ENCODE measurements around the gene TMPRSS4. TPM values are rescaled to one million over a fixed set of nuclear protein-coding genes. Genes with fewer than 3 reads are reported as not detected.
A peak's percentile ranks its signal among the peaks of the same experiment; 100 is the strongest.

The TMPRSS4 gene
- total RNA-seq, 4 donors from 2014 or later, result 224 to 423 (median 248) TPM

GRCh38 chr11:118074785-118075184, 2.1 kb upstream of the TMPRSS4 start:
- DNase-seq, result peak; percentile 55
- Histone ChIP-seq H3K36me3 (no peaks in the 10 kb centered on the region), H3K4me3 (no peak overlapping the region), H3K27me3 (no peaks in the 10 kb centered on the region), H3K27ac (peak overlapping the region; percentile 23 to 78 (median 50)), H3K9me3 (no peaks in the 10 kb centered on the region), H3K4me1 (peaks cover 2 to 32% (median 10%) of the 10 kb centered on the region in 4 donors)
- WGBS, 2 donors (ENCODE audit: low coverage in 1 of 2), result 37% methylated on average over 2 of the region's 2 CpGs; no CpG with 5 or more reads in 1 of the 2 donors
- intact Hi-C loops (cut with DNase I; ENCODE audit: low total_unique reads), result no loop called here
- TF ChIP-seq POLR2A (IDR thresholded peaks at IDR 0.05) (no peak), POLR2AphosphoS5 (IDR thresholded peaks at IDR 0.05) (peak in 1 of 3 donors; percentile 27)
- in situ Hi-C loops (cut with MboI; ENCODE audit: low pct_ligation_motif_present in 1 of 4, low pct_unique_long_range_greater_than_20kb in 1 of 4, low sequenced_read_pairs in 3 of 4), result loop anchor here in 2 of 4 donors (25.0 kb wide), 2 partner anchors 262 to 637 kb away; partner anchors contain the start of gene FXYD2 (in 1 of the 2)

GRCh38 chr11:118078911-118079411, 2.1 kb downstream of the TMPRSS4 start:
- peak; percentile 36 for TF ChIP-seq POLR2A (IDR thresholded peaks at IDR 0.05)
- no peak for TF ChIP-seq EP300 (IDR thresholded peaks at IDR 0.05; ENCODE audit: low read depth)
- TF ChIP-seq CTCF (IDR thresholded peaks at IDR 0.05), result no peak
- no peak for TF ChIP-seq POLR2AphosphoS5 (IDR thresholded peaks at IDR 0.05)
- peak; percentile 49 for DNase-seq
- Histone ChIP-seq H3K9me3 (no peaks in the 10 kb centered on the region), H3K27me3 (no peaks in the 10 kb centered on the region), H3K4me1 (peaks cover 10 to 61% (median 21%) of the 10 kb centered on the region in 4 donors), H3K4me3 (peak overlapping the region in 3 of 4 donors; percentile 34 to 52 (median 34)), H3K36me3 (no peaks in the 10 kb centered on the region), H3K27ac (peak overlapping the region; percentile 86 to 89 (median 88))
- in situ Hi-C loops (cut with MboI; ENCODE audit: low pct_ligation_motif_present in 1 of 4, low pct_unique_long_range_greater_than_20kb in 1 of 4, low sequenced_read_pairs in 3 of 4), result no loop called here
- WGBS, 2 donors (ENCODE audit: low coverage in 1 of 2), result 50% methylated on average over 5 of the region's 5 CpGs; no CpG with 5 or more reads in 1 of the 2 donors
- intact Hi-C loops (cut with DNase I; ENCODE audit: low total_unique reads), result no loop called here

- Histone ChIP-seq H3K9me3 (no peaks in the 10 kb centered on the region), H3K4me1 (peaks cover 11 to 65% (median 26%) of the 10 kb centered on the region in 4 donors), H3K27ac (peak overlapping the region; percentile 86 to 89 (median 88)), H3K27me3 (no peaks in the 10 kb centered on the region), H3K4me3 (peak overlapping the region in 3 of 4 donors; percentile 14 to 52 (median 34)), H3K36me3 (no peaks in the 10 kb centered on the region)
- TF ChIP-seq POLR2AphosphoS5 (IDR thresholded peaks at IDR 0.05) (no peak), EP300 (IDR thresholded peaks at IDR 0.05; ENCODE audit: low read depth) (no peak), POLR2A (IDR thresholded peaks at IDR 0.05) (no peak), CTCF (IDR thresholded peaks at IDR 0.05) (no peak)
- 21% methylated on average over 5 of the region's 10 CpGs; no CpG with 5 or more reads in 1 of the 2 donors for WGBS, 2 donors (ENCODE audit: low coverage in 1 of 2)
- intact Hi-C loops (cut with DNase I; ENCODE audit: low total_unique reads), result no loop called here
- in situ Hi-C loops (cut with MboI; ENCODE audit: low pct_ligation_motif_present in 1 of 4, low pct_unique_long_range_greater_than_20kb in 1 of 4, low sequenced_read_pairs in 3 of 4), result no loop called here
- DNase-seq, result peak; percentile 47
Observed at GRCh38 chr11:118079491-118079890, 2.6 kb downstream of the TMPRSS4 start.

DNA sequence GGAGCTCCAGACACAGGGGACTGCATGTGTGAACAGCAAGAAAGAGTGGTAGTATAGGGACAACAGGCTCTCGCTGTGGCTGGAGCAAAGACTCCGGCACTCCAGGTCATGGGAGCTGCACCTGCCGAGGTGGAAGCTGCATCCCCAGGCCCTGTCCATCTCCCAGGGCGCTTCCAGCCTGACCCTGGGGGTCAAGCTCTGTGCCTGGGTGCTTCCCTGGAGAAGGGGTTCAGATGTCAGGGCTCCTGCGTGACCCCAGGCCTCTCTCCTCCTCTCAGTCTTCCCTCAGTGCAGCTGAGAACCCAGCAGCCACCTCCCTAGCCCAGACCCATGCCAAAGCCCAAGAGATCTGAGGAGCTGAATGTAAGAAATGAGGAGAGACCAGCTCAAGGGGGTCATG, 3.4 kb downstream of the TMPRSS4 start:
- intact Hi-C loops (cut with DNase I; ENCODE audit: low total_unique reads), result no loop called here
- peaks cover 11 to 64% (median 26%) of the 10 kb centered on the region in 4 donors for H3K4me1 ChIP-seq

More for the DNA sequence above, 3.4 kb downstream of the TMPRSS4 start:
- Histone ChIP-seq H3K27ac (peak overlapping the region in 3 of 4 donors; percentile 86 to 89 (median 88)), H3K27me3 (no peaks in the 10 kb centered on the region), H3K4me3 (peak overlapping the region in 1 of 4 donors; percentile 52), H3K9me3 (no peaks in the 10 kb centered on the region), H3K36me3 (no peaks in the 10 kb centered on the region)
- WGBS, 2 donors (ENCODE audit: low coverage in 1 of 2), result 74% methylated on average over 5 of the region's 5 CpGs; no CpG with 5 or more reads in 1 of the 2 donors
- TF ChIP-seq POLR2A (IDR thresholded peaks at IDR 0.05), result no peak
- TF ChIP-seq POLR2AphosphoS5 (IDR thresholded peaks at IDR 0.05), result no peak
- TF ChIP-seq EP300 (IDR thresholded peaks at IDR 0.05; ENCODE audit: low read depth), result no peak
- no peak for TF ChIP-seq CTCF (IDR thresholded peaks at IDR 0.05)
- in situ Hi-C loops (cut with MboI; ENCODE audit: low pct_ligation_motif_present in 1 of 4, low pct_unique_long_range_greater_than_20kb in 1 of 4, low sequenced_read_pairs in 3 of 4), result no loop called here
- no peak for DNase-seq
